ENCODE data around the gene MTFR1L.

The MTFR1L gene

GRCh38 chr1:25790472-25790871 lies 29.3 kb upstream of the MTFR1L start:
- DNase-seq (ENCODE audit: low read depth): no peak

- DNase-seq (ENCODE audit: low read depth): no peak
Measured at GRCh38 chr1:25792115-25792514, 27.6 kb upstream of the MTFR1L start.

GRCh38 chr1:25793585-25794170 lies 26.1 kb upstream of the MTFR1L start:
- no peak for DNase-seq (ENCODE audit: low read depth)

- DNase-seq (ENCODE audit: low read depth): no peak
Measured at GRCh38 chr1:25794325-25794724, 25.4 kb upstream of the MTFR1L start.

DNA sequence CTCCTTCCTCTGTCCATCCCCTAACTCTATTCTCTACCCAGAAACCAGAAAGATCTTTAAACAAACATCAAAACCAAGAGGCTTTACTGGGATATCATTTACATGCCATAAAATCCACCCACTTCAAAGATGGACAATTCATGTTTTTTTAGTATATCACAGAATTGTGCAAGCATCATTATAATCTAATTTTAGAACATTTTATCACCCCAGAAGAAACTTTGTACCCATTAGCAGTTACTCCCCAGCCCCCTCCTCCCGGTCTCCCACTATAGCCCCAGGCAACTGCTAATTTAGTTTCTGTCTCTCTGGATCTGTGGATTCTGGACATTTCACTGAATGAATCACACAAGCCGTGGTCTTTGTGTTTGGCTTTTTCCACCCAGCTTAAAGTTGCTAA lies 24.5 kb upstream of the MTFR1L start:
- no peak for DNase-seq (ENCODE audit: low read depth)

- no peak for DNase-seq (ENCODE audit: low read depth)
Measured at GRCh38 chr1:25795946-25796810, 23.6 kb upstream of the MTFR1L start.

GRCh38 chr1:25796811-25797458 lies 22.8 kb upstream of the MTFR1L start:
- peak; percentile 61 for DNase-seq (ENCODE audit: low read depth)

- DNase-seq (ENCODE audit: low read depth): no peak
Measured at GRCh38 chr1:25797939-25798338, 21.8 kb upstream of the MTFR1L start.

DNA sequence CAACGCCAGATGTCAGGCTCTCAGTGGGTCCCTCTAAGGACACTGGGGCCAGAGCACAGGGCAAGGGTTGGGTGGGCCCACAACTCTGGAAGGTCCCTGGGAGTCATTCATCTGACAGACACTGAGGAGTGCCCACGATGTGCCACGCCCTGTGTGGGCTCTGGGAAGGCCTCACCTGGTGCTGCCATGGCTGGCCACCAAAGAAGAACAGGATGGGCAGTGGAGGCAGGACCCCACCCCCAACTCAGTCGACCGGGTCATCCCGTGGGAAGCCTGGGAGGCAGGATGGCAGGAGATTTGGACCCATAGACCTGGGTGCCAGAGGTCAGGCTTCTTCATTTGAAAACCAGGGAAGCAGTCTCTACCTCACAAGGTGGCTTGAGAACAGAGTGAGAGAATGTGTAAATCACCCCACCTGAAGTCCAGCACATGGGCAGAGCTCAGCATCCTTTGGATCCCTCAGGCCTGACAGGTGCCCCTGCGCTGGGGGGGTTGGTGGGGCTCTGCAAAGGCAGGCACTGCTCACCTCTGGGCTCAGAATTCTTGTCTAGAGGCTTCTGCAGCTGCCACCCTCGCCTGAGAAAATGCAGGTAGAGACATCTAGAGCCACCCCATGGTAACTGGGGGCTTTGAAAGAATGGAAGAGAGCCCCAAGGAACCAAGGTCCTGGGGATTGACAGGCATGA lies 20.9 kb upstream of the MTFR1L start:
- DNase-seq (ENCODE audit: low read depth): no peak

- DNase-seq (ENCODE audit: low read depth): no peak
Measured at GRCh38 chr1:25799352-25799934, 20.3 kb upstream of the MTFR1L start.

DNA sequence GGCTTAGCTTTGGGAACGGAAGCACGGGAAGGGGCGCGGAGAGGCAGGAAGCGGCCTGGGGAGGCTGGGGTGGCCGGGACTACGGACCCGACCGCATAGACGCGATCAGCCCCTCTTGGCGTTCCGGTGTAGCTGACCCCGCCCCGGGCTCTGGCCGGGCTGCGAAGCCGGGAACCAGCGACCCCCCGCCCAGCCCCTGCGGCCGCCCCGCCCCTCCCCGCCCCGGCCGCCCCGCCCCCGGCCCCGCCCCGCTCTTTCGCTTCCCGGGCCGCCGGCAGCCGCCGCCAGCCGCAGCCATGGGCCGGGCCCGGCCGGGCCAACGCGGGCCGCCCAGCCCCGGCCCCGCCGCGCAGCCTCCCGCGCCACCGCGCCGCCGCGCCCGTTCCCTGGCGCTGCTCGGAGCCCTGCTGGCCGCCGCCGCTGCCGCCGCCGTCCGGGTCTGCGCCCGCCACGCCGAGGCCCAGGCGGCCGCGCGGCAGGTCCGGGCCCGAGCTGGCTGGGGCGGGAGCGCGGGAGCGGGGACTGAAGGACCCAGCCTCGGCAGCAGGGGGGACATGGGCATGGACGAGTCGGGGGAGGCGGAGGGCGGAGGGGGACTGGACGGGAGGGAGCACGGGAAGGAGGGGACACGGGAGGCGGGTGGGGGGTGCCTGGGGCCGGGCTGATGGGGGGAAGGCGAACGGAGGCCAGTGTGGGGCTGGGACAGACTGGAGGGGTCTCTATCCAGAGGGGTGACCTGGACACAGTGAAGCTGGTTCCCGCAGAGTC lies 19.6 kb upstream of the MTFR1L start, which contains the start of gene SELENON:
Gene SELENON, plus strand, starts transcription at position 259 of the 768 bp plus-strand sequence. Its CDS starts 38 bp downstream, at position 297.
- DNase-seq (ENCODE audit: low read depth): no peak

DNA sequence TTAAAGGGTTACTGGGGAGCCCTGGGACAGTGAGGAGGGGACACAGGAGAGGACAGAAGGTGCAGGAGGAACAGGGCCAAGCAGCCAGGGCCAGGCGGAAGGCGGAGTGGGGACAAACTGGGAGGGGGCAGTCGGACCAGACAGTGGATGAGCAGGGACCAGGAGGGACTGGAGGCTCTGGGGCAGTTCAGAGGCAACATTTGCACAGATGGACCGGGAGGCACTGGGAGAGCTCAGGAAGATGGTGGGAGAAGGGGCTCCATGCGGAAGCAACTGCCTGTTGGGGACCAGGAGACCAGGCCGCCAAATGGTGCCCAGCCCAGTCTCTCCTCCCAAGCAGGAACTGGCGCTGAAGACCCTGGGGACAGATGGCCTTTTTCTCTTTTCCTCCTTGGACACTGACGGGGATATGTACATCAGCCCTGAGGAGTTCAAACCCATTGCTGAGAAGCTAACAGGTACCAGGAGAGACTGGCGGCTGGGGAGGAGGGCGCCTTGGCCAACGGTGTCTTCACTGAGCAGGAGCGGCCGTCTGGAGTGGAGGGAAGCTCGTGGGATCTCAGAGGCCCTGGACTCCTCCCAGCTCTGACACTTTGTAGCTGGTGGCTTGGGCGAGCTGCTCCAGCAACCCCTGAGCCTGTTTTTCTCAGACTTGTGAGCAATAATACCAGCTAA lies 18.9 kb upstream of the MTFR1L start:
- DNase-seq (ENCODE audit: low read depth): no peak

DNA sequence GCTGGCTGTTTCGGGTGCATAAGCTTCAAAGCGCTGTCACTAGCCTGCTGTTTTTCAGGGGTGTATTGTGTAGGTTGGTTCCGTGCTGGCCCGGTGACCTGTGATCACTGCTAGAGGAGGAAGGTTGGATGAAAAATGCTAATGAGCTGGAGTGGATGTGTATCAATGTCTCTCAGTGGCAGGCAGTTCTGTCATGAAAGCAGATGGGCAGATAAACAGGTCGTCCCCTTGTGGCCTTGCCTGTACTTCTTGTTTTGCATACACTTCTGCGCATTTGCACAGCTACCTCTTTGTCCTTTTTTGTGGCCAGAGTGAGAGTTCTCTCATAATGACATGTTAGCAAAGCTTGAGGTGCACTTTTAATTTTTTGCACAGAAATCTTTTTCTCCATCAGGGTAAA lies 16.8 kb upstream of the MTFR1L start:
- no peak for DNase-seq (ENCODE audit: low read depth)

- no peak for DNase-seq (ENCODE audit: low read depth)
Measured at GRCh38 chr1:25803368-25803767, 16.4 kb upstream of the MTFR1L start.

GRCh38 chr1:25804244-25804963 lies 15.3 kb upstream of the MTFR1L start:
- no peak for DNase-seq (ENCODE audit: low read depth)

DNA sequence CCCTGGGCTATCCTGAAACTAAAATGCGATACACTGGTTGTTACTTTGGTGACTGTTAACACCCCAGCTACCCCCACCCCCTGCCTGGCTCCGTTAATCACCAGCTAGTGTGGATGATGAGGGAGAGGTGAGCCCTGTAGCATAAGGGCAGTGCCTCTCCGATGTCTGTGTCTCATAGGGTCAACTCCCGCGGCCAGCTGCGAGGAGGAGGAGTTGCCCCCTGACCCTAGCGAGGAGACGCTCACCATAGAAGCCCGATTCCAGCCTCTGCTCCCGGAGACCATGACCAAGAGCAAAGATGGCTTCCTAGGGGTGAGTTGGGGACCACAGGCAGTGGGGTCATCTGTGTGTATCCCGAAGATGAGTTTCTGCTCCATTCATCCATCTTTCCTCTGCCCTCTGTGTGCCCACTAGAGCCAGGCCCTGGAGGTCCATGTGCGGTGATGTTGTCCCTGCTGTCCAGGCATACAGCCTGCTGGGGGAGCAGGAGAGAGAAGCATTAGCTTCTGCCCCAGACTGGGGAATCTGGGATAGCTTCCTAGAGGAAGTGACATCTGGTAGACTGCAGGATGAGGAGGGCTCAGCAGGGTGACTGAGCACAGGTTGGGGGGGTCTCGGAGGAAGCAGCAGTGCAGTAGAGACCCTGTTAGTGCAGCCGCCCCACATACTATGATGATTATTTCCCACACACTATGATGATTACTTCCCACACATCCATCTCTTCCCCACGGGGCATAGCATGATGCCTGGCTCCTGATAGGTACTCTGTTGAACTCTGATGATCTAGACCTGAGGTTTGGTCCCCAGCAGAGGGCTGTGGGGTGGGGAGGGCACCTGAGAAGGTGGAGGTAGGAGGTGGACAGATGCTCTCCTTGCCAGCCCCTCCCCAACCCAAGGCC lies 14.5 kb upstream of the MTFR1L start:
- no peak for DNase-seq (ENCODE audit: low read depth)

- no peak for DNase-seq (ENCODE audit: low read depth)
Measured at GRCh38 chr1:25805863-25806225, 13.9 kb upstream of the MTFR1L start.

GRCh38 chr1:25806418-25806817 lies 13.3 kb upstream of the MTFR1L start:
- no peak for DNase-seq (ENCODE audit: low read depth)
